Heart left ventricle (tissue), 13 donors: ENCODE measurements around the gene OTUD6A.

Experiments
- POLR2A ChIP-seq, 2 donors: fragments of 450-650 bp; IDR thresholded peaks; one replicate each; pipeline ENCODE4 v1.6.1; 2017; ENCODE audit warnings: antibody characterized with exemption in 2 of 2, mild to moderate bottlenecking in 2 of 2, moderate library complexity in 2 of 2
- TF ChIP-seq, protein P1 (sequence below), 12 donors: fragments of 200-600 bp; sonication (generic) in 4 of 12; IDR thresholded peaks; one replicate each; pipeline versions ENCODE4 v1.5.0 to v1.8.0; 2018 to 2022; ENCODE audit warnings: antibody characterized with exemption in 12 of 12, mild to moderate bottlenecking in 5 of 12
- donor health status: ischemic (EF 13 %, LVEDD 7.1; RV severe dilation, severe dysfunction).
- donor health status: DM: no; HTN: yes; CAD: no.
- donor health status: DM: no; HTN: no; CAD: no.
- donor health status: ischemic (EF 25% LVEDD 6.9; RV normal size, moderate dysfunction).
- donor health status: ischemic (EF 25% LVEDD 5.7; RV mildly dilated, moderate dysfunction).
- donor health status: ischemic (EF 35%, LVEDD 5.7; RV mildly dilated, moderate dysfunction).
- donor health status: nonischemic (EF 11% LVEDD 7.7; RV severe dilation, severe dysfunction).
- donor health status: DM: yes; HTN: yes; CAD: no.
- donor health status: PGD.
- donor health status: ischemic (EF 29% LVEDD 5.4; RV normal size, mild dysfunction).
- donor health status: nonischemic (EF 23%, LVEDD 6.1; RV moderate dilation, normal function).

DNA sequence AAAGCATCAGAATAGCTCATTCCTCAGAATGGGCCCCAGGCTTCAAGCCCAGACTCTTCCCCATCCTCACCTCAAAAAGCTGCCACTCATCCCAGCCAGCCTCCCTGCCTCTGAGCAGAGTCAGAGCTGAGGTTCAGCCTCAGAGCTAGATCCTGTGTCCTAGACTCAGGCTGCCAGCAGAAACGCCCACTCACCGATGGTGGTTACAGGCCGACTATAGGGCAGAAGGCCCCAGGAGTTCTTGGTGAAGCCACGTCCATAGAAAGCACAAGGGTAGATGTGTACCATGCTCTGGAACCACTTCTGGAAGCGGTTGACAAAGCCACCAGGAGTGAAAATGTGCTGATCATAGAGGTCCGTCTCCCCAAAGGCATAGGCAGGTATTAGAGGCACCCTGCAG, 20.3 kb upstream of the OTUD6A start:
- no peak for TF ChIP-seq POLR2A (IDR thresholded peaks at IDR 0.05)
- TF ChIP-seq, protein P1, sequence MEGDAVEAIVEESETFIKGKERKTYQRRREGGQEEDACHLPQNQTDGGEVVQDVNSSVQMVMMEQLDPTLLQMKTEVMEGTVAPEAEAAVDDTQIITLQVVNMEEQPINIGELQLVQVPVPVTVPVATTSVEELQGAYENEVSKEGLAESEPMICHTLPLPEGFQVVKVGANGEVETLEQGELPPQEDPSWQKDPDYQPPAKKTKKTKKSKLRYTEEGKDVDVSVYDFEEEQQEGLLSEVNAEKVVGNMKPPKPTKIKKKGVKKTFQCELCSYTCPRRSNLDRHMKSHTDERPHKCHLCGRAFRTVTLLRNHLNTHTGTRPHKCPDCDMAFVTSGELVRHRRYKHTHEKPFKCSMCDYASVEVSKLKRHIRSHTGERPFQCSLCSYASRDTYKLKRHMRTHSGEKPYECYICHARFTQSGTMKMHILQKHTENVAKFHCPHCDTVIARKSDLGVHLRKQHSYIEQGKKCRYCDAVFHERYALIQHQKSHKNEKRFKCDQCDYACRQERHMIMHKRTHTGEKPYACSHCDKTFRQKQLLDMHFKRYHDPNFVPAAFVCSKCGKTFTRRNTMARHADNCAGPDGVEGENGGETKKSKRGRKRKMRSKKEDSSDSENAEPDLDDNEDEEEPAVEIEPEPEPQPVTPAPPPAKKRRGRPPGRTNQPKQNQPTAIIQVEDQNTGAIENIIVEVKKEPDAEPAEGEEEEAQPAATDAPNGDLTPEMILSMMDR (IDR thresholded peaks at IDR 0.05), result no peak
